ENCODE data around the gene PDCD10. TPM values are rescaled to one million over a fixed set of nuclear protein-coding genes. Genes with fewer than 3 reads are reported as not detected.

The PDCD10 gene
- total and polyA plus RNA-seq, 5 experiments from 2014 or later: 46.2 to 84.8 (median 62.1) TPM

GRCh38 chr3:167666563-167666962 lies 68.1 kb downstream of the PDCD10 start:
- ATAC-seq: no peak
- Mint-ChIP-seq H3K4me3 (no peak overlapping the region), H3K9me3 (peaks cover 0 to 13% (median 5%) of the 10 kb centered on the region in 9 donors), H3K4me1 (no peaks in the 10 kb centered on the region), H3K27me3 (no peaks in the 10 kb centered on the region), H3K27ac (no peak overlapping the region), H3K36me3 (peaks cover 0 to 6% (median 0%) of the 10 kb centered on the region in 3 donors)
- no peak for DNase-seq
- POLR2A ChIA-PET: no interaction called here

- H3K4me1 Mint-ChIP-seq: peaks cover 0 to 2% (median 0%) of the 10 kb centered on the region in 4 donors
- DNase-seq (no peak), ATAC-seq (no peak)
- no peak overlapping the region for H3K4me3 Mint-ChIP-seq
- peaks cover 0 to 4% (median 0%) of the 10 kb centered on the region in 3 donors for H3K36me3 Mint-ChIP-seq
- H3K9me3 Mint-ChIP-seq: peaks cover 0 to 13% (median 5%) of the 10 kb centered on the region in 9 donors
- H3K27me3 Mint-ChIP-seq: peaks cover 2 to 9% (median 5%) of the 10 kb centered on the region in 5 donors
- POLR2A ChIA-PET: no interaction called here
- H3K27ac Mint-ChIP-seq: no peak overlapping the region
Measured at GRCh38 chr3:167662919-167663400, 71.7 kb downstream of the PDCD10 start.

GRCh38 chr3:167657684-167658225 lies 76.9 kb downstream of the PDCD10 start:
- ATAC-seq: no peak
- Mint-ChIP-seq H3K27ac (no peak overlapping the region), H3K4me1 (peaks cover 0 to 10% (median 1%) of the 10 kb centered on the region in 4 donors), H3K36me3 (peaks cover 0 to 4% (median 0%) of the 10 kb centered on the region in 3 donors), H3K27me3 (peaks cover 8 to 17% (median 9%) of the 10 kb centered on the region in 5 donors), H3K4me3 (no peak overlapping the region), H3K9me3 (no peaks in the 10 kb centered on the region)
- DNase-seq: no peak
- POLR2A ChIA-PET: no interaction called here

GRCh38 chr3:167656821-167657220 lies 77.9 kb downstream of the PDCD10 start:
- peaks cover 0 to 10% (median 1%) of the 10 kb centered on the region in 4 donors for H3K4me1 Mint-ChIP-seq
- H3K4me3 Mint-ChIP-seq: no peak overlapping the region
- DNase-seq (no peak), ATAC-seq (no peak)
- peaks cover 8 to 17% (median 9%) of the 10 kb centered on the region in 5 donors for H3K27me3 Mint-ChIP-seq
- POLR2A ChIA-PET: no interaction called here
- no peaks in the 10 kb centered on the region for H3K9me3 Mint-ChIP-seq
- H3K36me3 Mint-ChIP-seq: peaks cover 0 to 4% (median 0%) of the 10 kb centered on the region in 3 donors
- H3K27ac Mint-ChIP-seq: no peak overlapping the region

- H3K36me3 Mint-ChIP-seq: peaks cover 0 to 4% (median 0%) of the 10 kb centered on the region in 3 donors
- H3K4me1 Mint-ChIP-seq: peaks cover 5 to 29% (median 13%) of the 10 kb centered on the region in 4 donors
- DNase-seq: no peak
- POLR2A ChIA-PET: no interaction called here
- H3K27me3 Mint-ChIP-seq: peaks cover 4 to 16% (median 9%) of the 10 kb centered on the region in 5 donors
- ATAC-seq: no peak
- no peaks in the 10 kb centered on the region for H3K9me3 Mint-ChIP-seq
- peak within 1 kb of the TSS in 1 of 10 donors; percentile 67 for H3K4me3 Mint-ChIP-seq
- H3K27ac Mint-ChIP-seq: peak within 1 kb of the TSS in 1 of 10 donors; percentile 23
Measured at GRCh38 chr3:167653760-167654159, 80.9 kb downstream of the PDCD10 start, which contains the start of gene WDR49. TSS of gene WDR49 (minus strand) at chr3:167653942. CDS start at chr3:167653425, 517 bp downstream.

GRCh38 chr3:167653155-167653554 lies 81.5 kb downstream of the PDCD10 start:
- Mint-ChIP-seq H3K27me3 (peaks cover 4 to 10% (median 7%) of the 10 kb centered on the region in 5 donors), H3K27ac (no peak overlapping the region), H3K9me3 (no peaks in the 10 kb centered on the region), H3K4me1 (peaks cover 5 to 29% (median 13%) of the 10 kb centered on the region in 4 donors), H3K4me3 (peak overlapping the region in 1 of 10 donors; percentile 3), H3K36me3 (peaks cover 0 to 4% (median 0%) of the 10 kb centered on the region in 3 donors)
- ATAC-seq (no peak), DNase-seq (no peak)
- POLR2A ChIA-PET: no interaction called here

GRCh38 chr3:167651826-167652225 lies 82.9 kb downstream of the PDCD10 start:
- Mint-ChIP-seq H3K27me3 (no peaks in the 10 kb centered on the region), H3K4me1 (peaks cover 2 to 29% (median 13%) of the 10 kb centered on the region in 4 donors), H3K36me3 (peaks cover 0 to 4% (median 0%) of the 10 kb centered on the region in 3 donors), H3K9me3 (no peaks in the 10 kb centered on the region), H3K27ac (no peak overlapping the region), H3K4me3 (no peak overlapping the region)
- POLR2A ChIA-PET: no interaction called here
- DNase-seq: no peak
- ATAC-seq: no peak

- H3K36me3 Mint-ChIP-seq: peaks cover 2 to 5% (median 3%) of the 10 kb centered on the region in 3 donors
- POLR2A ChIA-PET: no interaction called here
- H3K27ac Mint-ChIP-seq: no peak overlapping the region
- H3K4me3 Mint-ChIP-seq: peak overlapping the region in 1 of 10 donors; percentile 24
- H3K4me1 Mint-ChIP-seq: peaks cover 2 to 29% (median 13%) of the 10 kb centered on the region in 4 donors
- no peak for DNase-seq
- no peak for ATAC-seq
- peaks cover 0 to 10% (median 4%) of the 10 kb centered on the region in 9 donors for H3K9me3 Mint-ChIP-seq
- peaks cover 0 to 6% (median 0%) of the 10 kb centered on the region in 5 donors for H3K27me3 Mint-ChIP-seq
Measured at GRCh38 chr3:167650459-167650858, 84.2 kb downstream of the PDCD10 start.

GRCh38 chr3:167649746-167650145 lies 84.9 kb downstream of the PDCD10 start:
- peaks cover 2 to 4% (median 2%) of the 10 kb centered on the region in 3 donors for H3K36me3 Mint-ChIP-seq
- H3K27ac Mint-ChIP-seq: no peak overlapping the region
- H3K27me3 Mint-ChIP-seq: peaks cover 0 to 7% (median 0%) of the 10 kb centered on the region in 5 donors
- peaks cover 2 to 29% (median 13%) of the 10 kb centered on the region in 4 donors for H3K4me1 Mint-ChIP-seq
- no peak overlapping the region for H3K4me3 Mint-ChIP-seq
- ATAC-seq (no peak), DNase-seq (no peak)
- peaks cover 0 to 11% (median 7%) of the 10 kb centered on the region in 9 donors for H3K9me3 Mint-ChIP-seq
- POLR2A ChIA-PET: no interaction called here

GRCh38 chr3:167644611-167645010 lies 90.1 kb downstream of the PDCD10 start:
- ATAC-seq (no peak), DNase-seq (no peak)
- Mint-ChIP-seq H3K27ac (no peak overlapping the region), H3K4me1 (peaks cover under 1 to 2% (median under 1%) of the 10 kb centered on the region in 4 donors), H3K27me3 (peaks cover 0 to 17% (median 4%) of the 10 kb centered on the region in 5 donors), H3K4me3 (no peak overlapping the region), H3K9me3 (peaks cover 0 to 26% (median 9%) of the 10 kb centered on the region in 9 donors), H3K36me3 (peaks cover 2 to 8% (median 2%) of the 10 kb centered on the region in 3 donors)
- POLR2A ChIA-PET: no interaction called here

Other genes starting within 250 kb of the PDCD10 start
- gene WDR49, start 81.0 kb downstream of the PDCD10 start, total RNA-seq: 1 to 10 TPM in 1 of 2 experiments, under 1 TPM in 1; 0.42 to 1.4 TPM
- not detected for gene WDR49, start 81.0 kb downstream of the PDCD10 start, polyA plus RNA-seq
- gene SERPINI1, start 829 bp upstream of the PDCD10 start, total RNA-seq: 1 to 10 TPM; 4.1 to 4.7 TPM
- 10 to 100 TPM in 1 of 3 donors, 1 to 10 TPM in 2; 4.7 to 16.0 (median 7.1) TPM for gene SERPINI1, start 829 bp upstream of the PDCD10 start, polyA plus RNA-seq

Measured in naive thymus-derived CD8-positive, alpha-beta T cell (primary cell).